ENCODE data around the gene ABCC8.

ABCC8 gene

GRCh38 chr11:17403980-17404759 is 72.5 kb downstream of the ABCC8 start:
- no peak overlapping the region for H3K4me3 ChIP-seq (ENCODE audit: low read length)
- no peak for TF ChIP-seq CTCF (IDR thresholded peaks at IDR 0.05; ENCODE audit: insufficient read depth, low read depth, low read length, missing control alignments)
- no peak for DNase-seq (ENCODE audit: low read depth)

- no peak for TF ChIP-seq CTCF (IDR thresholded peaks at IDR 0.05; ENCODE audit: insufficient read depth, low read depth, low read length, missing control alignments)
- no peak overlapping the region for H3K4me3 ChIP-seq (ENCODE audit: low read length)
- DNase-seq (ENCODE audit: low read depth), result no peak
Observed at GRCh38 chr11:17402486-17402885, 74.2 kb downstream of the ABCC8 start.

GRCh38 chr11:17401841-17402240 is 74.8 kb downstream of the ABCC8 start:
- DNase-seq (ENCODE audit: low read depth), result no peak
- no peak overlapping the region for H3K4me3 ChIP-seq (ENCODE audit: low read length)
- TF ChIP-seq CTCF (IDR thresholded peaks at IDR 0.05; ENCODE audit: insufficient read depth, low read depth, low read length, missing control alignments), result no peak

GRCh38 chr11:17401316-17401715 is 75.3 kb downstream of the ABCC8 start:
- no peak for TF ChIP-seq CTCF (IDR thresholded peaks at IDR 0.05; ENCODE audit: insufficient read depth, low read depth, low read length, missing control alignments)
- no peak for DNase-seq (ENCODE audit: low read depth)
- H3K4me3 ChIP-seq (ENCODE audit: low read length), result no peak overlapping the region

GRCh38 chr11:17400048-17400775 is 76.4 kb downstream of the ABCC8 start:
- no peak overlapping the region for H3K4me3 ChIP-seq (ENCODE audit: low read length)
- DNase-seq (ENCODE audit: low read depth), result no peak
- no peak for TF ChIP-seq CTCF (IDR thresholded peaks at IDR 0.05; ENCODE audit: insufficient read depth, low read depth, low read length, missing control alignments)

GRCh38 chr11:17399236-17399635 is 77.4 kb downstream of the ABCC8 start:
- H3K4me3 ChIP-seq (ENCODE audit: low read length), result no peak overlapping the region
- no peak for DNase-seq (ENCODE audit: low read depth)
- TF ChIP-seq CTCF (IDR thresholded peaks at IDR 0.05; ENCODE audit: insufficient read depth, low read depth, low read length, missing control alignments), result no peak

Measured in epithelial cell of esophagus (primary cell).